ENCODE measurements around the gene AXL. TPM values are rescaled to one million over a fixed set of nuclear protein-coding genes. Genes with fewer than 3 reads are reported as not detected.
A peak's percentile ranks its signal among the peaks of the same experiment; 100 is the strongest.

The AXL gene
- total and polyA plus RNA-seq, 9 of the 15 experiments (the other 6 are each of a cell fraction or from before 2014, with no cell fraction given), result 0.80 to 6.6 (median 1.6) TPM

- TF ChIP-seq CEBPZ (IDR thresholded peaks at IDR 0.05; ENCODE audit: borderline replicate concordance, low read depth, low read length) (no peak), TAL1 (IDR thresholded peaks at IDR 0.05) (no peak), ATF7 (IDR thresholded peaks at IDR 0.05) (no peak; the same call in 1 of the 2 replicates), KLF16 (IDR thresholded peaks at IDR 0.05) (0 out of 2 replicates have a peak, but pooled peaks have one; percentile 37), ZC3H11A (IDR thresholded peaks at IDR 0.05; ENCODE audit: low read depth, low read length) (no peak), LCOR (CRISPR knock-in tag; IDR thresholded peaks at IDR 0.05) (no peak; the same call in 1 of the 2 replicates), RBBP5 (IDR thresholded peaks at IDR 0.05; ENCODE audit: borderline replicate concordance, insufficient read depth, low read length, poor library complexity, severe bottlenecking) (peak; percentile 46), ZNF280B (CRISPR knock-in tag; IDR thresholded peaks at IDR 0.05) (no peak), IFI16 (CRISPR knock-in tag; IDR thresholded peaks at IDR 0.05) (no peak), XRCC5 (IDR thresholded peaks at IDR 0.05; ENCODE audit: low read depth, low read length) (no peak; the same call in 1 of the 2 replicates), RB1 (IDR thresholded peaks at IDR 0.05; ENCODE audit: low read depth) (no peak), SP2 (IDR thresholded peaks at IDR 0.05; ENCODE audit: extremely low read depth, low read depth, low read length, poor library complexity, severe bottlenecking) (no peak), HMG20A (CRISPR knock-in tag; conservative IDR thresholded peaks at IDR 0.05) (no peak), EWSR1 (IDR thresholded peaks at IDR 0.05; ENCODE audit: borderline replicate concordance, low read depth, partially characterized antibody) (no peak), COPS2 (conservative IDR thresholded peaks at IDR 0.05) (no peak), GTF2B (IDR thresholded peaks at IDR 0.05; ENCODE audit: extremely low read depth, insufficient read length) (no peak), ZNF347 (CRISPR knock-in tag; IDR thresholded peaks at IDR 0.05; ENCODE audit: low read depth) (no peak), NBN (IDR thresholded peaks at IDR 0.05; ENCODE audit: low read depth) (no peak; the same call in 1 of the 2 replicates), LEF1 (IDR thresholded peaks at IDR 0.05) (peak; percentile 87), ZNF282 (CRISPR knock-in tag; IDR thresholded peaks at IDR 0.05) (no peak), SMARCA4 (IDR thresholded peaks at IDR 0.05) (peak; percentile 86), MYBL2 (IDR thresholded peaks at IDR 0.05; ENCODE audit: low read depth) (no peak), MYBL2 (CRISPR knock-in tag; IDR thresholded peaks at IDR 0.05; ENCODE audit: borderline replicate concordance) (no peak), SP1 (CRISPR knock-in tag; IDR thresholded peaks at IDR 0.05) (no peak; the same call in 1 of the 2 replicates)
Observed at GRCh38 chr19:41225238-41226052, 6.4 kb downstream of the AXL start (continued).
